ENCODE results near the gene SEPTIN8. TPM values are rescaled to one million over a fixed set of nuclear protein-coding genes. Genes with fewer than 3 reads are reported as not detected.
A peak's percentile ranks its signal among the peaks of the same experiment; 100 is the strongest.

The SEPTIN8 gene
- total and polyA plus RNA-seq, 2 donors (not counting 1 experiment from before 2014, with no cell fraction given), result 4.0 to 5.9 TPM

GRCh38 chr5:132822650-132823480 lies 45.8 kb upstream of the SEPTIN8 start:
- intact Hi-C loops (cut with micrococcal nuclease), result no loop called here
- TF ChIP-seq CTCF (IDR thresholded peaks at IDR 0.05) (no peak), EZH2 (IDR thresholded peaks at IDR 0.05; ENCODE audit: borderline replicate concordance, insufficient read depth, low read depth, low read length, poor library complexity, severe bottlenecking) (no peak)

DNA sequence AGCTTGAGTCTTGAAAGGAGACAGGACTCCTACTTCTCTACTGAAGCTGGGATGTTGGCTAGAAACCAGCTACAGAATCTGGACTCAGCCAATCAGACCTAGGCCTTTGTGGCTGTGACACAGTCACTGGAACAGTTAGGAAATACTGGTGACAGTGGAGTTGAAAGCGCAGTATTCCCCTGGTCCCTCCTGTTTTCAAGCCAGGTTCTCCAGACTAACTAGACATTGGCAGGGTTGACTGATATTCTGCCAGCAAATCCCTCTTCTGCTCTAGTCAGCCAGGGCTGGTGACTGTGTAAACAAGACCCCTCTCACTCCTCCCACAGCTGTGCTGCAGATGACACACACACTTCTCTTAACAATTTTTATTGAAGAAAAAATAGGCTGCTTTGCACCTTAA lies 44.8 kb upstream of the SEPTIN8 start:
- no peaks in the 10 kb centered on the region for H4K20me1 ChIP-seq (ENCODE audit: control insufficient read depth, insufficient read depth, low read length, poor library complexity, severe bottlenecking)

More at GRCh38 chr5:132822650-132823480, 45.8 kb upstream of the SEPTIN8 start:
- H4K20me1 ChIP-seq (ENCODE audit: control insufficient read depth, insufficient read depth, low read length, poor library complexity, severe bottlenecking), result no peaks in the 10 kb centered on the region
- Mint-ChIP-seq H3K9me3 (ENCODE audit: insufficient read depth) (no peaks in the 10 kb centered on the region), H3K4me3 (no peak overlapping the region), H3K27ac (no peak overlapping the region), H3K27me3 (peaks cover 38% of the 10 kb centered on the region), H3K4me1 (peaks cover 18% of the 10 kb centered on the region)
- H3K9me3 ChIP-seq (ENCODE audit: control extremely low read depth in 1 of 3, control insufficient read depth in 2 of 3, insufficient read depth in 1 of 3, low read length in 2 of 3), result peaks cover 0 to 4% (median 0%) of the 10 kb centered on the region in 3 donors
- peaks cover 33 to 37% of the 10 kb centered on the region in 2 donors for H3K4me1 ChIP-seq (ENCODE audit: control insufficient read depth in 2 of 2, insufficient read depth in 2 of 2, low read length in 2 of 2)
- ATAC-seq (ENCODE audit: low read depth) (no peak), DNase-seq (no peak)
- no peak overlapping the region for H3K4me3 ChIP-seq (ENCODE audit: control extremely low read depth in 1 of 5, extremely low read depth in 1 of 5, insufficient read depth in 1 of 5, low read depth in 2 of 5, low read length in 4 of 5)
- H3K27ac ChIP-seq (ENCODE audit: low read length in 2 of 2), result no peak overlapping the region
- no peaks in the 10 kb centered on the region for H3K36me3 ChIP-seq (replicated peaks in 1 of 2; ENCODE audit: control extremely low read depth in 1 of 2, control insufficient read depth in 1 of 2, extremely low read depth in 1 of 2, insufficient read depth in 2 of 2, low read length in 1 of 2)
- POLR2A ChIA-PET, result interaction anchor here (0.6 kb wide), 1 partner anchor 59 kb away, joined by 11 read pairs; no protein-coding TSS in a partner anchor
- CTCF ChIA-PET, result interaction anchor here (0.6 to 6.2 kb wide), 5 partner anchors 8 to 320 kb away, joined by 3 to 66 read pairs (median 3); no protein-coding TSS in a partner anchor
- H2AFZ ChIP-seq (ENCODE audit: insufficient read depth, low read depth, low read length, poor library complexity, severe bottlenecking), result peak overlapping the region; percentile 50
- WGBS (ENCODE audit: insufficient coverage), result 21% methylated on average over 63 of the region's 68 CpGs
- H3K27me3 ChIP-seq (replicated peaks in 1 of 4; ENCODE audit: control extremely low read depth in 1 of 4, control insufficient read depth in 3 of 4, insufficient read depth in 4 of 4, low read length in 3 of 4), result peaks cover 0 to 75% (median 38%) of the 10 kb centered on the region in 4 experiments
- H3K4me2 ChIP-seq (replicated peaks; ENCODE audit: low read depth, low read length, poor library complexity, severe bottlenecking), result peak overlapping the region; percentile 41
- no peak overlapping the region for H3K9ac ChIP-seq (ENCODE audit: low read length)
- H3K79me2 ChIP-seq (ENCODE audit: control insufficient read depth, insufficient read depth, low read length), result no peaks in the 10 kb centered on the region

More for the DNA sequence above, 44.8 kb upstream of the SEPTIN8 start:
- ChIA-PET POLR2A (interaction anchor here (0.5 kb wide), 1 partner anchor 405 kb away, joined by 3 read pairs; no protein-coding TSS in a partner anchor), CTCF (interaction anchor here (0.8 to 6.2 kb wide), 9 partner anchors 10 to 583 kb away, joined by 3 to 66 read pairs (median 16); partner anchors contain the start of gene SHROOM1)
- Histone ChIP-seq H3K36me3 (replicated peaks in 1 of 2; ENCODE audit: control extremely low read depth in 1 of 2, control insufficient read depth in 1 of 2, extremely low read depth in 1 of 2, insufficient read depth in 2 of 2, low read length in 1 of 2) (no peaks in the 10 kb centered on the region), H3K4me1 (ENCODE audit: control insufficient read depth in 2 of 2, insufficient read depth in 2 of 2, low read length in 2 of 2) (peaks cover 33 to 37% of the 10 kb centered on the region in 2 donors), H3K4me3 (ENCODE audit: control extremely low read depth in 1 of 5, extremely low read depth in 1 of 5, insufficient read depth in 1 of 5, low read depth in 2 of 5, low read length in 4 of 5) (no peak overlapping the region), H3K9ac (ENCODE audit: low read length) (no peak overlapping the region), H3K79me2 (ENCODE audit: control insufficient read depth, insufficient read depth, low read length) (no peaks in the 10 kb centered on the region), H3K9me3 (ENCODE audit: control extremely low read depth in 1 of 3, control insufficient read depth in 2 of 3, insufficient read depth in 1 of 3, low read length in 2 of 3) (peaks cover 0 to 4% (median 0%) of the 10 kb centered on the region in 3 donors), H3K27ac (ENCODE audit: low read length in 2 of 2) (no peak overlapping the region), H3K27me3 (replicated peaks in 1 of 4; ENCODE audit: control extremely low read depth in 1 of 4, control insufficient read depth in 3 of 4, insufficient read depth in 4 of 4, low read length in 3 of 4) (peaks cover 0 to 65% (median 34%) of the 10 kb centered on the region in 4 experiments), H3K4me2 (replicated peaks; ENCODE audit: low read depth, low read length, poor library complexity, severe bottlenecking) (no peak overlapping the region), H2AFZ (ENCODE audit: insufficient read depth, low read depth, low read length, poor library complexity, severe bottlenecking) (no peak overlapping the region)
- ATAC-seq (ENCODE audit: low read depth), result no peak
- WGBS (ENCODE audit: insufficient coverage), result 100% methylated on average over 1 of the region's 1 CpG
- TF ChIP-seq EZH2 (IDR thresholded peaks at IDR 0.05; ENCODE audit: borderline replicate concordance, insufficient read depth, low read depth, low read length, poor library complexity, severe bottlenecking) (no peak), CTCF (IDR thresholded peaks at IDR 0.05) (no peak)
- no peak for DNase-seq
- Mint-ChIP-seq H3K9me3 (ENCODE audit: insufficient read depth) (no peaks in the 10 kb centered on the region), H3K27me3 (peaks cover 29% of the 10 kb centered on the region), H3K4me3 (no peak overlapping the region), H3K4me1 (peaks cover 14% of the 10 kb centered on the region), H3K27ac (no peak overlapping the region)
- intact Hi-C loops (cut with micrococcal nuclease), result no loop called here
